ENCODE measurements around the gene GFER. TPM values are rescaled to one million over a fixed set of nuclear protein-coding genes. Genes with fewer than 3 reads are reported as not detected.
A peak's percentile ranks its signal among the peaks of the same experiment; 100 is the strongest.

GFER gene

DNA sequence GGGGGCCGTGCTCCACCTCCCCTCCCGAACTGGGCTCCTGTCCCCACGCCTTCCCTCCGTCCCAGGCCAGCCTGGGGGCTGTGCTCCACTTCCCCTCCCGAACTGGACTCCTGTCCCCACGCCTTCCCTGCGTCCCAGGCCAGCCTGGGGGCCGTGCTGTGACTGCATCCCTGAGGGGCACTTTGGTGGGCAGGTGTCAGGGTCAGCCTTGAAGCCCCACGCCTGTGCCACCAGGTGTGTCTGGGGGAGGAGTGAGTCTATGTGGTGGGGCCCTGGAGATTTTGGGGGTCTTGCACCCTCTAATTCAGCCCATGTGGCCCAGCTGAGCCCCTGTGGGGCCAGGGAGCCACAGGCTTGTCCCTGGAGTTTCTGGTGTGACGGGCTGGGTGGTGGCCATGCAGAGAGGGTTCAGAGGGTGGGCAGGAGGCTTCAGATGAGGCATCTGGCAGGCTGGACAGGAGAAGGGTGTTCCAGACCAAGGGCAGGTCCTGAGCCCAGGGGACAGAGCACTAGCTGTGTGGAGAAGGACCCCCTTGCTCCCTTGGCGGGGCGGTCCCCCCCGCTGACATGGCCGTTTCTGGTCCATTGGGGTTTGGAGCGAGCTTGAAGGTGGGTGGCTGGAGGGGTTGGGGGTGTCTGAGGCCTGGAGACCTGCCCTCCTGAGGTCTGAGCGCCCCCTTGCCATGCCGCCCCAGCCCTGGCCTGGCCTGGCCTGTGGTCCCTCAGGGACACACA, 50.9 kb downstream of the GFER start:
- Histone ChIP-seq H3K4me3 (ENCODE audit: low read length) (no peak overlapping the region), H3K23ac (ENCODE audit: low read length) (no peak overlapping the region), H2BK120ac (ENCODE audit: low read depth, low read length) (no peak overlapping the region), H3K56ac (ENCODE audit: low read length) (peak overlapping the region; percentile 25), H3K4me2 (ENCODE audit: low read length) (no peak overlapping the region), H3K79me1 (ENCODE audit: low read length) (no peaks in the 10 kb centered on the region), H2BK15ac (replicated peaks; ENCODE audit: low read depth) (no peak overlapping the region), H3K79me2 (ENCODE audit: control insufficient read depth, insufficient read depth, low read length) (no peaks in the 10 kb centered on the region), H3K4me1 (ENCODE audit: control insufficient read depth, low read depth, low read length) (no peaks in the 10 kb centered on the region), H3K18ac (ENCODE audit: low read length) (no peak overlapping the region), H4K8ac (ENCODE audit: low read depth, low read length) (no peak overlapping the region), H3K36me3 (ENCODE audit: control insufficient read depth, insufficient read depth, low read length) (no peaks in the 10 kb centered on the region), H3K27ac (ENCODE audit: low read depth, low read length) (no peak overlapping the region), H2BK5ac (ENCODE audit: low read length) (no peak overlapping the region), H2AK5ac (ENCODE audit: low read length) (no peak overlapping the region), H4K5ac (ENCODE audit: low read length) (no peak overlapping the region), H3K27me3 (ENCODE audit: insufficient read depth, low read length, poor library complexity) (no peaks in the 10 kb centered on the region), H3K9ac (ENCODE audit: low read length) (no peak overlapping the region), H3K4ac (ENCODE audit: low read depth, low read length) (no peak overlapping the region)
- no CpG with 5 or more reads among the region's 17 CpGs for WGBS (ENCODE audit: extremely low coverage, insufficient coverage, low lambda C conversion rate)
- no peak for DNase-seq

DNA sequence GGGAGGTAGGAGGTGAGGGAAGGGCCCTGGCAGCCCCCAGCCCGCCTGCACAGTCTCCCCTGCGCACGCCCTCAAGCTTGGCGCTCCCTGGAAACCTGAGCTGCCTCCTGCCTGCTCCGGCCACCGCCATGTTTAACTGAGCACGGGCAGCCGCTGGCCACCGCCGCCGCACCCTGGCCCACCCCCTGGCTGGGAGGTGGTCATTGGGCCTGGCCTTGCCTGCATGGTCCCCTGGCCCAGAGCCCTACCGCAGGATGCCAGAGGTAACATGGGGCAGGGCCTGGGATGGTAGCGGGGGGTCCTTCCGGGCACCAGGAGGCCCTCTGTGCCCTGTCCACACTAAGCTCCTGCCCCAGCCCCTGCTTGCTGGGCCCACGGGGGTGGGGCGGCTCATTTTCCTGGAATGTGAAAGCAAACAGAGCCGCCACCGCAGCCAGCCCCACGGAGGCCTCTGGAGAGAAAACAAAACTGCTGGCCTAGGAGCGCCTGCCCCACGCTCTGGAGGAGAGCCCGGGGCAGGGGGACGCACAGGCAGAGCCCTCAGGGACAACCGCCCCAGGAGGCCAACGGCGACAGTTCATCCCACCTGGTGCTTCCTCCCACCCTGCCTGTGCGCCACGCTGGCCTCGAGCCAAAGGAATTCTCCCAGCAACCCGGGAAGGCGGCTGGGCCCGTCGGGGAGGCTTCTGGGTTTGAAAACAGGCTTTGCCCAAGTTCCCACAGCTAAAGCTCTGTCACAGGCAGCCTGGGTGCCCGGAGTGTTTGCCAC, 51.6 kb downstream of the GFER start:
- Histone ChIP-seq H4K8ac (ENCODE audit: low read depth, low read length) (no peak overlapping the region), H3K27me3 (ENCODE audit: insufficient read depth, low read length, poor library complexity) (no peaks in the 10 kb centered on the region), H4K5ac (ENCODE audit: low read length) (no peak overlapping the region), H3K18ac (ENCODE audit: low read length) (no peak overlapping the region), H3K23ac (ENCODE audit: low read length) (peak overlapping the region; percentile 66), H2BK15ac (replicated peaks; ENCODE audit: low read depth) (no peak overlapping the region), H2BK5ac (ENCODE audit: low read length) (no peak overlapping the region), H3K79me1 (ENCODE audit: low read length) (no peaks in the 10 kb centered on the region), H3K79me2 (ENCODE audit: control insufficient read depth, insufficient read depth, low read length) (no peaks in the 10 kb centered on the region), H2BK120ac (ENCODE audit: low read depth, low read length) (no peak overlapping the region), H3K27ac (ENCODE audit: low read depth, low read length) (no peak overlapping the region), H3K36me3 (ENCODE audit: control insufficient read depth, insufficient read depth, low read length) (no peaks in the 10 kb centered on the region), H3K4me3 (ENCODE audit: low read length) (no peak overlapping the region), H3K56ac (ENCODE audit: low read length) (peak overlapping the region; percentile 25), H3K4me1 (ENCODE audit: control insufficient read depth, low read depth, low read length) (no peaks in the 10 kb centered on the region), H2AK5ac (ENCODE audit: low read length) (no peak overlapping the region), H3K4ac (ENCODE audit: low read depth, low read length) (no peak overlapping the region), H3K9ac (ENCODE audit: low read length) (no peak overlapping the region), H3K4me2 (ENCODE audit: low read length) (no peak overlapping the region)
- no peak for DNase-seq
- no CpG with 5 or more reads among the region's 34 CpGs for WGBS (ENCODE audit: extremely low coverage, insufficient coverage, low lambda C conversion rate)

DNA sequence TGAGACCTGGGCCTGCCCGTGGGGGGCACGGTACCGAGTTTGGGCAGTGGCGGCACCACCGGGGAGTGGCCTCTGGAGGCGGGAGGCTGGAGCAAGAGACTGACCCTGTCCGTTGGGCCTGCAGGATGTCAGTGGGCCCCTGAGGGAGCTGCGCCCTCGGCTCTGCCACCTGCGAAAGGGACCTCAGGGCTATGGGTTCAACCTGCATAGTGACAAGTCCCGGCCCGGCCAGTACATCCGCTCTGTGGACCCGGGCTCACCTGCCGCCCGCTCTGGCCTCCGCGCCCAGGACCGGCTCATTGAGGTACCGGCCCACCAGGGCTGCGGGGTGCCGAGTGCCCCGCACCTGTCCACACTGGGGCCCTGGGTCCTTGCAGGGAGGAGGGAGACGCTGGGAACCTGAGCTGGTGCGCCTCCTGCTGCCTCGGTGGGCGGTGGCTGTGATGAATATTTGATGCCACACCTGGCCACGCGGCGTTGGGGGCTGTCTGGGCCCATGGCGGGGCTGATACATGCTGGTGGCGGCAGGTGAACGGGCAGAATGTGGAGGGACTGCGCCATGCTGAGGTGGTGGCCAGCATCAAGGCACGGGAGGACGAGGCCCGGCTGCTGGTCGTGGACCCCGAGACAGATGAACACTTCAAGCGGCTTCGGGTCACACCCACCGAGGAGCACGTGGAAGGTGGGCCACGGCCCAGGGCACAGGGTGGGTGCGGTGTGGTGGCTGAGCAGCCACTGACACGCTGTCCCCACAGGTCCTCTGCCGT, 52.4 kb downstream of the GFER start:
- H3K4ac ChIP-seq (ENCODE audit: low read depth, low read length): no peak overlapping the region
- H3K4me3 ChIP-seq (ENCODE audit: low read length): no peak overlapping the region
- no peak overlapping the region for H4K5ac ChIP-seq (ENCODE audit: low read length)
- H3K27me3 ChIP-seq (ENCODE audit: insufficient read depth, low read length, poor library complexity): no peaks in the 10 kb centered on the region
- H2BK5ac ChIP-seq (ENCODE audit: low read length): no peak overlapping the region
- no peak for DNase-seq
- no peak overlapping the region for H2BK15ac ChIP-seq (replicated peaks; ENCODE audit: low read depth)
- H3K18ac ChIP-seq (ENCODE audit: low read length): no peak overlapping the region
- H2AK5ac ChIP-seq (ENCODE audit: low read length): no peak overlapping the region
- H3K79me1 ChIP-seq (ENCODE audit: low read length): no peaks in the 10 kb centered on the region
- H3K79me2 ChIP-seq (ENCODE audit: control insufficient read depth, insufficient read depth, low read length): no peaks in the 10 kb centered on the region
- H3K36me3 ChIP-seq (ENCODE audit: control insufficient read depth, insufficient read depth, low read length): no peaks in the 10 kb centered on the region
- WGBS (ENCODE audit: extremely low coverage, insufficient coverage, low lambda C conversion rate): no CpG with 5 or more reads among the region's 47 CpGs
- no peaks in the 10 kb centered on the region for H3K4me1 ChIP-seq (ENCODE audit: control insufficient read depth, low read depth, low read length)
- no peak overlapping the region for H3K9ac ChIP-seq (ENCODE audit: low read length)
- no peak overlapping the region for H2BK120ac ChIP-seq (ENCODE audit: low read depth, low read length)
- H3K27ac ChIP-seq (ENCODE audit: low read depth, low read length): no peak overlapping the region
- no peak overlapping the region for H4K8ac ChIP-seq (ENCODE audit: low read depth, low read length)
- no peak overlapping the region for H3K56ac ChIP-seq (ENCODE audit: low read length)
- H3K23ac ChIP-seq (ENCODE audit: low read length): peak overlapping the region; percentile 66
- H3K4me2 ChIP-seq (ENCODE audit: low read length): no peak overlapping the region

DNA sequence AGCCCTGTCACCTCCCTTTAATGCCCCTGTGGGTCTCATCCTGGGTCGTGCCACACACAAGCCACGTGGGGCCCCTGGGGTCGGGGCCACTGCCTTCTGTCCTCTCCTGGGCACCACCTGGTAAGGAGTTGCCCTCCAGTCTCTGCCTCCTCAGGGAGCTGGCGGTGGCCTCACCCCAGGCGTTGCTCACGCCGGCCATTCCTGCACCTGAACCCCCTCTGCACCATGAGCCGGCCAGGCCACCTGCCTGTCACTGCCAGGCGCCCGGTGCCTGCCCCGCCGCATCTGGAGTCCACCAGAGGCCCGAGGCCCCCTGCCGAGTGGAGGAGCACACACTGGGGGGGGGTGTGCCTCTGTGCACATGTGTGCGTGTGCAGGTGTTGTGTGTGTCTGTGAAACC, 53.1 kb downstream of the GFER start:
- Histone ChIP-seq H4K8ac (ENCODE audit: low read depth, low read length) (no peak overlapping the region), H3K4me1 (ENCODE audit: control insufficient read depth, low read depth, low read length) (no peaks in the 10 kb centered on the region), H2BK120ac (ENCODE audit: low read depth, low read length) (no peak overlapping the region), H2AK5ac (ENCODE audit: low read length) (no peak overlapping the region), H3K18ac (ENCODE audit: low read length) (no peak overlapping the region), H3K56ac (ENCODE audit: low read length) (no peak overlapping the region), H2BK15ac (replicated peaks; ENCODE audit: low read depth) (no peak overlapping the region), H3K9ac (ENCODE audit: low read length) (no peak overlapping the region), H3K27me3 (ENCODE audit: insufficient read depth, low read length, poor library complexity) (no peaks in the 10 kb centered on the region), H4K5ac (ENCODE audit: low read length) (no peak overlapping the region), H3K27ac (ENCODE audit: low read depth, low read length) (no peak overlapping the region), H3K36me3 (ENCODE audit: control insufficient read depth, insufficient read depth, low read length) (no peaks in the 10 kb centered on the region), H3K4me3 (ENCODE audit: low read length) (no peak overlapping the region), H3K79me2 (ENCODE audit: control insufficient read depth, insufficient read depth, low read length) (no peaks in the 10 kb centered on the region), H3K79me1 (ENCODE audit: low read length) (no peaks in the 10 kb centered on the region), H3K4ac (ENCODE audit: low read depth, low read length) (no peak overlapping the region), H2BK5ac (ENCODE audit: low read length) (no peak overlapping the region), H3K23ac (ENCODE audit: low read length) (no peak overlapping the region), H3K4me2 (ENCODE audit: low read length) (no peak overlapping the region)
- no CpG with 5 or more reads among the region's 15 CpGs for WGBS (ENCODE audit: extremely low coverage, insufficient coverage, low lambda C conversion rate)
- DNase-seq: no peak

Small RNA genes lying within 50 kb of the gene (small RNA-seq; reads per million reads assigned to genes)
- gene AC005363.2 (ENCODE audit: insufficient read depth): 0.90 reads per million
- not detected for gene RN7SL219P (ENCODE audit: insufficient read depth)
- gene SNORA10 (ENCODE audit: insufficient read depth): not detected
- not detected for gene SNORA64 (ENCODE audit: insufficient read depth)

All from mesendoderm (in vitro differentiated cells).